Gastrocnemius medialis (tissue), 4 donors: ENCODE data around the gene BMERB1.

ENCODE experiments used
- POLR2A ChIP-seq, 2 donors: fragments of 450-650 bp; IDR thresholded peaks; one replicate each; pipeline ENCODE4 v1.6.1; 2017; ENCODE audit warnings: antibody characterized with exemption in 2 of 2, mild to moderate bottlenecking in 2 of 2, moderate library complexity in 2 of 2
- TF ChIP-seq, protein P1 (sequence below), 5 experiments: fragments of 450-650 bp in 3 of 5; fragments of 200-600 bp in 2 of 5; sonication (generic) in 2 of 5; IDR thresholded peaks in 4 of 5; conservative IDR thresholded peaks in 1 of 5; 1 replicate in 4 of 5; 2 replicates in 1 of 5; pipeline ENCODE4 v1.5.1; 2016 to 2019; ENCODE audit warnings: antibody characterized with exemption in 5 of 5, mild to moderate bottlenecking in 3 of 5, moderate library complexity in 3 of 5

DNA sequence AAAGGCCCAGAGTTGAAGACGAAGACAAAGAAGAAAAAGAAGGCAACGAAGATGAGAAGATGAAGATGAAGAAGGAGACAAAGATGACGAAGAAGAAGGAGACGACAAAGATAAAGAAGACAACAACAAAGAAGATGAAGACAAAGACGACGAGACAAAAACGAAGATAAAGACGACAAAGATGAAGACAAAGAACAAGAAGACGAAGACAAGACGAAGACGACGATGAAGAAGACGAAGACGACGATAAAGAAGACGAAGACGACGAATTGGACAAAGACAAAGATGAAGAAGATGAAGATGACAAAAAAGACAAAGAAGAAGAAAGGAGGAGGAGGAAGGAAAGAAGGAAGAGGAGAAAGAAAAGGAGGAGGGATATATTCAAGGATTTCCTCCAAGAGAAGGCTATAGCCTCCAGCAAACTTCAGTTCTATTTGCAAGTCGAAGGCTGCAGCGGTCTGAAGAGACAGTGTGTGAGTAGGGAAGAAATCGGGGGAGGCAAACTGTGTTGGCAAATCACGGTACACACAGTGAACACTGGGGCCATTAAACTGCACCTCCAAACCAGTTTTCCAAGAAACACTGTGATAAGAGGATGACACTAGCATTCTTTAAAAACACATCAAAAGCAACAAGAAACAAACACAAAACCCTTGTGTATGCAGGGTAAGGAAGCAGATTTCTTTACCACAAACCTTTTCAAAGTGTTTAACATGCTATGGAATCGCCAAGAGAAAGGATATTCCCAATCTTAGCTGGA is 168.1 kb downstream of the BMERB1 start:
- TF ChIP-seq, protein P1, sequence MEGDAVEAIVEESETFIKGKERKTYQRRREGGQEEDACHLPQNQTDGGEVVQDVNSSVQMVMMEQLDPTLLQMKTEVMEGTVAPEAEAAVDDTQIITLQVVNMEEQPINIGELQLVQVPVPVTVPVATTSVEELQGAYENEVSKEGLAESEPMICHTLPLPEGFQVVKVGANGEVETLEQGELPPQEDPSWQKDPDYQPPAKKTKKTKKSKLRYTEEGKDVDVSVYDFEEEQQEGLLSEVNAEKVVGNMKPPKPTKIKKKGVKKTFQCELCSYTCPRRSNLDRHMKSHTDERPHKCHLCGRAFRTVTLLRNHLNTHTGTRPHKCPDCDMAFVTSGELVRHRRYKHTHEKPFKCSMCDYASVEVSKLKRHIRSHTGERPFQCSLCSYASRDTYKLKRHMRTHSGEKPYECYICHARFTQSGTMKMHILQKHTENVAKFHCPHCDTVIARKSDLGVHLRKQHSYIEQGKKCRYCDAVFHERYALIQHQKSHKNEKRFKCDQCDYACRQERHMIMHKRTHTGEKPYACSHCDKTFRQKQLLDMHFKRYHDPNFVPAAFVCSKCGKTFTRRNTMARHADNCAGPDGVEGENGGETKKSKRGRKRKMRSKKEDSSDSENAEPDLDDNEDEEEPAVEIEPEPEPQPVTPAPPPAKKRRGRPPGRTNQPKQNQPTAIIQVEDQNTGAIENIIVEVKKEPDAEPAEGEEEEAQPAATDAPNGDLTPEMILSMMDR (IDR thresholded peaks at IDR 0.05 in 4 of 5, conservative IDR thresholded peaks at IDR 0.05 in 1 of 5): no peak
- TF ChIP-seq POLR2A (IDR thresholded peaks at IDR 0.05): no peak
